Caco-2 (cell line): ENCODE measurements around the gene PIK3CG. TPM values are rescaled to one million over a fixed set of nuclear protein-coding genes. Genes with fewer than 3 reads are reported as not detected.
"Not testable (repeated sequence)": the region's sequence is repeated elsewhere in the genome, so short reads cannot be mapped to it uniquely, and the experiment has no call there.

Experiments used
- BruUV-seq: library from RNA; stranded (reverse); fragments of 400-500 nt; replicated peaks from 2 replicates; lab custom pipeline; 2021; lab: Mats Ljungman, UMichigan
- CTCF ChIA-PET: fragments of 300-600 bp; sonication (Branson Sonifier 250); formaldehyde crosslinking; loops from one replicate; lab custom pipeline; 2022; ENCODE audit warnings: antibody characterized with exemption; lab: Charles Lee
- POLR2A ChIA-PET: fragments of 300-600 bp; sonication (Branson Sonifier 250); formaldehyde crosslinking; loops from one replicate; lab custom pipeline; 2022; ENCODE audit warnings: antibody characterized with exemption; lab: Charles Lee
- DNase-seq, 2 experiments: peaks; one replicate each; pipeline versions ENCODE4 v3.0.0 to v3.0.0-alpha.2; 2020 to 2022
- H3K27me3 ChIP-seq: replicated peaks from 2 replicates; pipeline ENCODE4 v1.6.0; 2011; ENCODE audit warnings: low read length; ENCODE audit not compliant: control insufficient read depth, insufficient read depth
- H3K36me3 ChIP-seq: 2 replicates; pipeline ENCODE4 v1.5.1; 2011; ENCODE audit warnings: low read length; ENCODE audit not compliant: control insufficient read depth, insufficient read depth
- H3K4me1 ChIP-seq: fragments of 250-450 bp; sonication (Bioruptor Pico); 2 replicates; pipeline ENCODE4 v1.5.1; 2020; ENCODE audit warnings: mild to moderate bottlenecking
- H3K4me3 ChIP-seq: 2 replicates; pipeline ENCODE4 v1.5.1; 2011; ENCODE audit warnings: low read depth, mild to moderate bottlenecking, control low read depth, low read length
- H3K9me3 ChIP-seq: fragments of 250-450 bp; sonication (Bioruptor Pico); 2 replicates; pipeline ENCODE4 v1.5.1; 2020; ENCODE audit warnings: mild to moderate bottlenecking, moderate library complexity
- H3K27ac Mint-ChIP-seq: one replicate; pipeline ENCODE4 v1.8.0; 2022; ENCODE audit warnings: mixed read lengths; ENCODE audit not compliant: unreplicated experiment
- H3K27me3 Mint-ChIP-seq: one replicate; pipeline ENCODE4 v1.8.0; 2022; ENCODE audit warnings: mixed read lengths; ENCODE audit not compliant: insufficient read depth, unreplicated experiment
- H3K36me3 Mint-ChIP-seq: one replicate; pipeline ENCODE4 v1.8.0; 2022; ENCODE audit warnings: mild to moderate bottlenecking, mixed read lengths; ENCODE audit not compliant: insufficient read depth, unreplicated experiment
- H3K4me1 Mint-ChIP-seq: one replicate; pipeline ENCODE4 v1.8.0; 2022; ENCODE audit warnings: low read depth, mixed read lengths; ENCODE audit not compliant: unreplicated experiment
- H3K4me3 Mint-ChIP-seq: one replicate; pipeline ENCODE4 v1.8.0; 2022; ENCODE audit warnings: mild to moderate bottlenecking, moderate library complexity, mixed read lengths; ENCODE audit not compliant: unreplicated experiment
- H3K9me3 Mint-ChIP-seq: one replicate; pipeline ENCODE4 v1.8.0; 2022; ENCODE audit warnings: mixed read lengths; ENCODE audit not compliant: unreplicated experiment
- CTCF ChIP-seq, 2 experiments: fragments of 200-600 bp in 1 of 2; IDR thresholded peaks; 1 replicate in 1 of 2; 2 replicates in 1 of 2; pipeline versions ENCODE4 v1.5.1 to v1.8.0; 2011 to 2022; ENCODE audit warnings: antibody characterized with exemption in 1 of 2, control low read depth in 1 of 2, inconsistent platforms in 1 of 2, low read depth in 1 of 2, low read length in 1 of 2, mild to moderate bottlenecking in 1 of 2, moderate library complexity in 1 of 2; ENCODE audit not compliant: insufficient read depth in 1 of 2, severe bottlenecking in 1 of 2, unreplicated experiment in 1 of 2
- intact Hi-C: fragments of 100-400 bp; cut with micrococcal nuclease; formaldehyde crosslinking; loops from one replicate; pipeline ENCODE4 v1.10.0; 2022; ENCODE audit not compliant: unreplicated experiment
- total RNA-seq: library from RNA; stranded (reverse); gene quantifications from 2 replicates; pipeline ENCODE4 v1.2.3, GENCODE V29; 2022

Gene PIK3CG
- total RNA-seq, 1 experiment from 2014 or later = not detected

- peaks cover 8% of the 10 kb centered on the region for H3K9me3 Mint-ChIP-seq
- TF ChIP-seq CTCF (IDR thresholded peaks at IDR 0.05; ENCODE audit: insufficient read depth in 1 of 2, low read depth in 1 of 2, low read length in 1 of 2, severe bottlenecking in 1 of 2, unreplicated experiment in 1 of 2) = no peak
- Histone ChIP-seq H3K4me1 (no peaks in the 10 kb centered on the region), H3K36me3 (no peaks in the 10 kb centered on the region), H3K27me3 (no peaks in the 10 kb centered on the region; the same call in 1 of the 2 replicates), H3K4me3 (no peak overlapping the region), H3K9me3 (no peaks in the 10 kb centered on the region)
- ChIA-PET POLR2A (no interaction called here), CTCF (no interaction called here)
- intact Hi-C loops = no loop called here
- H3K27ac Mint-ChIP-seq = no peak overlapping the region
- no peak for DNase-seq
- no peak overlapping the region for H3K4me3 Mint-ChIP-seq
- no peaks in the 10 kb centered on the region for H3K4me1 Mint-ChIP-seq
- no TSS peak for BruUV-seq
- no peaks in the 10 kb centered on the region for H3K36me3 Mint-ChIP-seq
- peaks cover 4% of the 10 kb centered on the region for H3K27me3 Mint-ChIP-seq
Observed at GRCh38 chr7:106893591-106893990, 28.5 kb downstream of the PIK3CG start.

- POLR2A ChIA-PET = no interaction called here
- no peak overlapping the region for H3K4me3 Mint-ChIP-seq
- H3K27ac Mint-ChIP-seq = no peak overlapping the region
- no peak overlapping the region for H3K4me3 ChIP-seq
- peaks cover 17% of the 10 kb centered on the region for H3K9me3 Mint-ChIP-seq
- no peaks in the 10 kb centered on the region for H3K4me1 ChIP-seq
- H3K36me3 ChIP-seq = no peaks in the 10 kb centered on the region
- H3K27me3 Mint-ChIP-seq = peaks cover 4% of the 10 kb centered on the region
- no peak for DNase-seq
- H3K36me3 Mint-ChIP-seq = no peaks in the 10 kb centered on the region
- no peaks in the 10 kb centered on the region; the same call in 1 of the 2 replicates for H3K27me3 ChIP-seq
- no peaks in the 10 kb centered on the region for H3K9me3 ChIP-seq
- CTCF ChIA-PET = no interaction called here
- no peaks in the 10 kb centered on the region for H3K4me1 Mint-ChIP-seq
- intact Hi-C loops = no loop called here
- no peak for TF ChIP-seq CTCF (IDR thresholded peaks at IDR 0.05; ENCODE audit: insufficient read depth in 1 of 2, low read depth in 1 of 2, low read length in 1 of 2, severe bottlenecking in 1 of 2, unreplicated experiment in 1 of 2)
- no TSS peak for BruUV-seq
Observed at GRCh38 chr7:106895246-106895864, 30.3 kb downstream of the PIK3CG start.

GRCh38 chr7:106896231-106896630 is 31.1 kb downstream of the PIK3CG start:
- Mint-ChIP-seq H3K36me3 (no peaks in the 10 kb centered on the region), H3K9me3 (peaks cover 17% of the 10 kb centered on the region), H3K4me1 (no peaks in the 10 kb centered on the region), H3K27ac (no peak overlapping the region), H3K27me3 (no peaks in the 10 kb centered on the region), H3K4me3 (no peak overlapping the region)
- no peaks in the 10 kb centered on the region for H3K36me3 ChIP-seq
- ChIA-PET POLR2A (no interaction called here), CTCF (no interaction called here)
- no peak overlapping the region for H3K4me3 ChIP-seq
- BruUV-seq = no TSS peak
- intact Hi-C loops = no loop called here
- no peak for DNase-seq
- no peak for TF ChIP-seq CTCF (IDR thresholded peaks at IDR 0.05; ENCODE audit: insufficient read depth in 1 of 2, low read depth in 1 of 2, low read length in 1 of 2, severe bottlenecking in 1 of 2, unreplicated experiment in 1 of 2)
- H3K27me3 ChIP-seq = no peaks in the 10 kb centered on the region; the same call in 1 of the 2 replicates
- H3K4me1 ChIP-seq = no peaks in the 10 kb centered on the region
- H3K9me3 ChIP-seq = no peaks in the 10 kb centered on the region

- H3K9me3 Mint-ChIP-seq = peaks cover 17% of the 10 kb centered on the region
- H3K4me1 ChIP-seq, H3K4me1 Mint-ChIP-seq, H3K4me3 ChIP-seq, H3K27me3 ChIP-seq, H3K4me3 Mint-ChIP-seq, H3K36me3 Mint-ChIP-seq, H3K9me3 ChIP-seq, DNase-seq, H3K27me3 Mint-ChIP-seq, POLR2A ChIA-PET, intact Hi-C loops, H3K36me3 ChIP-seq, H3K27ac Mint-ChIP-seq, BruUV-seq, CTCF ChIA-PET: not testable (repeated sequence)
Observed at GRCh38 chr7:106897553-106897952, 32.5 kb downstream of the PIK3CG start.

GRCh38 chr7:106898967-106899366 is 33.9 kb downstream of the PIK3CG start:
- H3K4me1 Mint-ChIP-seq, H3K4me3 Mint-ChIP-seq, POLR2A ChIA-PET, H3K4me3 ChIP-seq, H3K27me3 Mint-ChIP-seq, H3K9me3 ChIP-seq, BruUV-seq, DNase-seq, H3K36me3 Mint-ChIP-seq, H3K27ac Mint-ChIP-seq, H3K27me3 ChIP-seq, CTCF ChIA-PET, H3K4me1 ChIP-seq, H3K36me3 ChIP-seq, intact Hi-C loops: not testable (repeated sequence)
- H3K9me3 Mint-ChIP-seq = peaks cover 17% of the 10 kb centered on the region
